ENCODE data around the gene GNPTG.

The GNPTG gene

GRCh38 chr16:1364510-1364909 lies 12.8 kb downstream of the GNPTG start:
- H3K4me1 Mint-ChIP-seq, result no peaks in the 10 kb centered on the region
- H3K9me3 Mint-ChIP-seq, result no peaks in the 10 kb centered on the region

GRCh38 chr16:1366060-1366711 lies 14.5 kb downstream of the GNPTG start:
- Mint-ChIP-seq H3K9me3 (no peaks in the 10 kb centered on the region), H3K4me3 (no peak overlapping the region), H3K36me3 (peaks cover 2% of the 10 kb centered on the region), H3K27ac (no peak overlapping the region), H3K27me3 (no peaks in the 10 kb centered on the region), H3K4me1 (no peaks in the 10 kb centered on the region)

More at GRCh38 chr16:1364510-1364909, 12.8 kb downstream of the GNPTG start:
- peaks cover 2% of the 10 kb centered on the region for H3K36me3 Mint-ChIP-seq
- no peaks in the 10 kb centered on the region for H3K27me3 Mint-ChIP-seq
- no peak overlapping the region for H3K27ac Mint-ChIP-seq
- no peak overlapping the region for H3K4me3 Mint-ChIP-seq

DNA sequence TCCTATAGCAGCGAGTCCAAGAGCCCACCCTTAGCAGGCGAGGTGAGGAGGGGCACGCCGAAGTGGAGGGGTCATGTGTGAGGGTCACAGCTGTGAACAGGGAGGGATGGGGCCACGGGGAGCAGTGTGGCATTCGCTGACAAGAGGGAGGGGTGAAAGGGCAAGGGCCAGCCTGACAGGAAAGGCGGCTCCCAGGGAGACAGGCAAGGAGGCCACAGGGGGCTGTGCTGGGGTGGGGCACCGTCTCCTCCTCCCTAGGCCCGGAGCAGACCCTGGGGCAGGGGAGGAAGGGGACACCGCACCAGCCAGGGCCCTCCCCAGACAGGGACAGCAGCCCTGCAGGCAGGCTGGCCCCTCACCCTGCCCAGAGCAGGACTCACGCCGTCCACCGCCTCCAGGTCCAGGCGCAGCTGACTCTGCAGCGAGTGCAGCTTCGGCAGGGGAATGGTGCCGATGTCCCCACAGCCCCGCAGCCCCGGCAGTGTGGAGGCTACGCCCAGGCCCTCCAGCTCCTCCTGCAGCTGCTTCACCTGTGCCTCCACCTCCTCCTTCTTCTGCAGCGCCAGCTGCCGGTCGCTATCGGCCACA lies 15.1 kb downstream of the GNPTG start:
- Mint-ChIP-seq H3K9me3 (no peaks in the 10 kb centered on the region), H3K27me3 (no peaks in the 10 kb centered on the region), H3K27ac (no peak overlapping the region)

DNA sequence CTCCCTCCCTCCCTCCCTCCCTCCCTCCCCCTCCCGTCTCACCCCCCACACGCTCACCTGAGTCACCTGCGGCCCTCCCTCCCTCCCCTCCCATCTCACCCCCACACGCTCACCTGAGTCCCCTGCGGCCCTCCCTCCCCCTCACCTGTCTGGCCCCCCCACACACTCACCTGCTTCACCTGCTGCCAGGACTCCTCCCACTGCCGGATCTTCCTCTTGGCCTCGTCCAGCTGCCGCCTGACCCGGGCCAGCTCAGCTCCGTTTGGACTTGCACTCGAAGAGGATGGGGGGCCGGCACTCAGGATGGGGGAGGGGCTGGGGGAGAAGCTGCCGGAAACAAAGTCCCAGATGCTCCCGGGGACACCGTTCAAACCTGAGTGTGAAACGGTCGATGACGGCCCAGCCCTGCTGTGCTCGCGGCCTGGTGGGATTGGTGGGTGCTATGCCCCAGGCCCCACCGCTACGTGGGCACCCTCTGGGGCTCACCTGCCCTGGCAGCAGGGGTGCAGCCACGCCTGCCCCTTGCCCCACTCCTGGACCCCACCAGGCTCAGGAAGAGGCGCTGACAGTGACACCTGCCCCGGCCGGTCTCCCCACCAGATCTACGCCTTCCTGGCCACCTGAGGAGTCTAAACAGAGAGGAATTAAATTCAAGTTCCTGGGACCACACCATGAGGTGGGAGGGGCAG lies 15.9 kb downstream of the GNPTG start:
- Mint-ChIP-seq H3K4me1 (no peaks in the 10 kb centered on the region), H3K9me3 (no peaks in the 10 kb centered on the region), H3K4me3 (no peak overlapping the region), H3K36me3 (peaks cover 2% of the 10 kb centered on the region), H3K27ac (no peak overlapping the region), H3K27me3 (no peaks in the 10 kb centered on the region)

More for the DNA sequence above, 15.1 kb downstream of the GNPTG start:
- H3K4me3 Mint-ChIP-seq, result no peak overlapping the region
- H3K36me3 Mint-ChIP-seq, result peaks cover 2% of the 10 kb centered on the region
- no peaks in the 10 kb centered on the region for H3K4me1 Mint-ChIP-seq

DNA sequence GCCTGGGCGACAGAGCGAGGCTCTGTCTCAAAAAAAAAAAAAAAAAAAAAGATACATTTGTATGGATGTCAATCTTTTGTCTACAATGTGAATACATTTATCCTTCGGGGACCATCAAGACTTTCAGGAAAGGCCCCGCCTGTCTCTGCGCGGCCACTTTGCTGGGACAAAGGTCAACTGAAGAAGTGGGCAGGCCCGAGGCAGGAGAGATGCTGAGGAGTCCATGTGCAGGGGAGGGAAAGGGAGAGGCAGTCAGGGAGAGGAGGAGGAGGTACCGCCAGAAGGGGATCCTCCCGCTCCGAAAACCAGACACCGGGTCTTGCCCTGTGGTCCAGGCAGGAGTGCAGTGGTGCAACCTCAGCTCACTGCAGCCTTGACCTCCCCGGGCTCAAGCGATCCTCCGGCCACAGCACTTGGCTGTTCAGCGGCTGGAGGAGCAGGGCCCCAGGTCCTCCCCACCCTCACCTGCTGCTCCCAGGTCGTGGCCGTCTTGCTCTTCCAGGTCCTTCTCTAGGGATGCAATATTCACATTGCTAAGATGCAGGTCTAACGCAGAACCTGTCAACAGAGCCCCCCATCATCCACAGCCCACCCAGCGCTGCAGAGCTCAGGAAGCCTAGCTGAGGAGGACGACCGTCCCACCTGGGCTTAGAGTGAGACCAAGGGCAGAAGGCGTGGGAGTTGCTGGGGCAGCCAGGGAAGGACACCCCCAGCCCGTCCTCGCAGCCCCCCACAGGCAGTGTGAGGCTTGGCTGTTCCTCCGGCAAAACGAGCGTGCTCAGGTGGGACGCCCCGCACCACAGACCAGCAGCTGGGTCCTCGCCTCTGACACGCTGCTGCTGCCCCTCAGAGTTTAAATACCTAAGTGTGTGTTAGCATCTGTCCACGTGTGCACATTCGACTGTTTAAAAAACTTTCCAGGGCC lies 19.6 kb downstream of the GNPTG start:
- Mint-ChIP-seq H3K27me3 (no peaks in the 10 kb centered on the region), H3K4me1 (peaks cover under 1% of the 10 kb centered on the region), H3K27ac (no peak overlapping the region), H3K36me3 (peaks cover under 1% of the 10 kb centered on the region), H3K4me3 (no peak overlapping the region), H3K9me3 (no peaks in the 10 kb centered on the region)

- no peak overlapping the region for H3K4me3 Mint-ChIP-seq
- H3K27ac Mint-ChIP-seq, result no peak overlapping the region
- H3K9me3 Mint-ChIP-seq, result no peaks in the 10 kb centered on the region
- H3K36me3 Mint-ChIP-seq, result peaks cover 2% of the 10 kb centered on the region
- no peaks in the 10 kb centered on the region for H3K27me3 Mint-ChIP-seq
- H3K4me1 Mint-ChIP-seq, result peaks cover 3% of the 10 kb centered on the region
These were observed 20.7 kb downstream of the GNPTG start for GRCh38 chr16:1372292-1372950.

- H3K4me1 Mint-ChIP-seq, result peaks cover 13% of the 10 kb centered on the region
- H3K36me3 Mint-ChIP-seq, result peaks cover 4% of the 10 kb centered on the region
- H3K9me3 Mint-ChIP-seq, result no peaks in the 10 kb centered on the region
- H3K4me3 Mint-ChIP-seq, result no peak overlapping the region
- no peak overlapping the region for H3K27ac Mint-ChIP-seq
- H3K27me3 Mint-ChIP-seq, result no peaks in the 10 kb centered on the region
These were observed 22.9 kb downstream of the GNPTG start for GRCh38 chr16:1374418-1375297.

GRCh38 chr16:1375298-1375640 lies 23.5 kb downstream of the GNPTG start:
- Mint-ChIP-seq H3K27ac (no peak overlapping the region), H3K9me3 (no peaks in the 10 kb centered on the region), H3K27me3 (no peaks in the 10 kb centered on the region), H3K4me3 (no peak overlapping the region), H3K36me3 (peaks cover 4% of the 10 kb centered on the region), H3K4me1 (peaks cover 13% of the 10 kb centered on the region)

DNA sequence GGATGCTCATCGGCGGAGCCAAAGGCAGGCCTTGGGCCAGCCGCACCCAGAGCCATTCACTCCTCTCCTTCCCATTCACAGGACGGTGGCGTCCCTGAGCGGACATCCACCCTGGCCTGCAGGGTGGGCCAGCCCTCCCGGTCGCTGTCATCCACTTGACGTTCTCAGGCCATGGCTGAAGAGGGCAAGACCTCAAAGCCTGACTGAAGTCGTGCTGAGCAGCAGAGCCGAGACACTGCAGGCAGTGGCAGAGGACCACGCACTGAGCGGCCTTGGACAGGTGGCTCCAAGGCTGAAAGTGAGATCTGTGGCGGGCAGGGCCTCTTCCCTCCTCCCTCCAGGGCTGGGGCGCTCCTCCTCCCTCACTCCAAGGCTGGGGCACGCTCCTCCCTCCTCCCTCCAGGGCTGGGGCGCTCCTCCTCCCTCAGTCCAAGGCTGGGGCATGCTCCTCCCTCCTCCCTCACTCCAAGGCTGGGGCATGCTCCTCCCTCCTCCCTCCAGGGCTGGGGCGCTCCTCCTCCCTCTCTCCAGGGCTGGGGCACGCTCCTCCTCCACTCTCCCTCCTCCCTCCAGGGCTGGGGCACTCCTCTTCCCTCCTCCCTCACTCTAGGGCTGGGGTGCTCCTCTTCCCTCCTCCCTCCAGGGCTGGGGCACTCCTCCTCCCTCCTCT lies 24.1 kb downstream of the GNPTG start:
- no peaks in the 10 kb centered on the region for H3K9me3 Mint-ChIP-seq
- no peak overlapping the region for H3K27ac Mint-ChIP-seq
- H3K4me1 Mint-ChIP-seq, result peaks cover 13% of the 10 kb centered on the region

DNA sequence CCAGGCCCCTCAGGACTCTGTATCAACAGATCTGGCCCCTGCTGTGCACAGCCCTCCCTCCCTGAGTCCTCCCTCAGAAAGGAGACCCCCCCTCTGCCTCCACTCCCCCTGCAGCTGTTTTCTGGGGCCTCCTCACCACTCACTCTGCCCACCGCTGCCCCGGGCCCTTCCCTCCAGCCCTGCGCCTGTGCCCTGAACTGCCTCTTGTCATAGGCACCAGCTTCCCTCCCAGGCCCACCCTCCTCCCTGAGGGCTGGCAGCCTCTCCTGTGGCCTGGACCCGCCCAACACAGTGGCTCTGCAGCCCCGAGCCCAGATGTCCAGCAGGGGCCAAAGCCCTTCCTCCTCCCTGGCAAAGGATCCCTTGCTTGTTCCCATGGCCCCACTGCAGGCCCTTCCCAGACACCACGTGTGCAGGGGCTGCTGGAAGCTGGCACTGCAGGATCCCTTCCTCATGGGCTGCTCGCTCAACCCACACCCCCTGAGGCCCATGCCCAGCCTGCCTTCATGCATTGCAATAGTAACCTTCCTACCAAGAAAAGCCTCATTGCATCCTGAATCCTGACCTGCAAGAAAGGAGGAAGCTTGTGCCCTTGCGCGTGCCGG lies 25.8 kb downstream of the GNPTG start:
- H3K36me3 Mint-ChIP-seq, result peaks cover 7% of the 10 kb centered on the region
- no peaks in the 10 kb centered on the region for H3K9me3 Mint-ChIP-seq
- peak overlapping the region; percentile 93 for H3K27ac Mint-ChIP-seq
- H3K4me1 Mint-ChIP-seq, result peaks cover 13% of the 10 kb centered on the region
- H3K4me3 Mint-ChIP-seq, result no peak overlapping the region
- no peaks in the 10 kb centered on the region for H3K27me3 Mint-ChIP-seq

More for the DNA sequence above, 24.1 kb downstream of the GNPTG start:
- Mint-ChIP-seq H3K36me3 (peaks cover 5% of the 10 kb centered on the region), H3K27me3 (no peaks in the 10 kb centered on the region), H3K4me3 (no peak overlapping the region)

DNA sequence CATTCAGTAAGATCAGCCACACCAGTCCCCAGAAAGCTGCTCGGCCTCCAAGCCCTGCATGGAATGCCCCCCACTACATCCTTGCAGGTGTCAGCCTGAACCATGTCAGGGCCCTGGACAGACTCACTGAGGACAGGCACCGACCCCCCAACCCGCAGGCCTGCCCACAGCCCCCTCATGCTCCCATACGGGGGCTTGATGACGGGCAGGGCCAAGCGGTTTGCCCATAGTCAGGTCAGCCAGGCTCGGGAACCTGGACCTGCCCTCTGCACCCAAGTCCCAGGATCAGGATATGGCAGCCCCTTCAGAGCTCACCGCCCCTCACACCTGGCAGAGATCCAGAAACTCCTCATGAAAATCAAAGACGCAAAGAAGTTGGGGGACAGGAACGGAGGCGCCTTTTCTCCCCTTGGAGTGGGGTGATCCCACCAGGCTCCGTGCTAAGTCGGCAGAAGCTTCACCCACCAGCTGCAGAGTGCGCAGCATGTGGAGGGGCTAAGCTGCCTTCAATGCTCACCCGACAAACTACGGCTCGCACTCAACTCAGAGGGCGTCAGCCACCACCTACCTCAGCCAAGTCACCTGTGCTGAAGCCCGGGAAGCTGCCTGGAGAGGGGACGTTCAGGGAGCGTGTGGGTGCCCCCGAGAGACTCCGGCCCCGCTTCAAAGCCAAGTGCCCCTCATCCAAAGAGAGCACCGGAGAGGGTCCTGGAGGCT lies 26.5 kb downstream of the GNPTG start:
- H3K36me3 Mint-ChIP-seq, result peaks cover 7% of the 10 kb centered on the region
- no peaks in the 10 kb centered on the region for H3K9me3 Mint-ChIP-seq
- peak overlapping the region; percentile 90 for H3K4me3 Mint-ChIP-seq
- peak overlapping the region; percentile 93 for H3K27ac Mint-ChIP-seq
- H3K27me3 Mint-ChIP-seq, result no peaks in the 10 kb centered on the region
- peaks cover 13% of the 10 kb centered on the region for H3K4me1 Mint-ChIP-seq

DNA sequence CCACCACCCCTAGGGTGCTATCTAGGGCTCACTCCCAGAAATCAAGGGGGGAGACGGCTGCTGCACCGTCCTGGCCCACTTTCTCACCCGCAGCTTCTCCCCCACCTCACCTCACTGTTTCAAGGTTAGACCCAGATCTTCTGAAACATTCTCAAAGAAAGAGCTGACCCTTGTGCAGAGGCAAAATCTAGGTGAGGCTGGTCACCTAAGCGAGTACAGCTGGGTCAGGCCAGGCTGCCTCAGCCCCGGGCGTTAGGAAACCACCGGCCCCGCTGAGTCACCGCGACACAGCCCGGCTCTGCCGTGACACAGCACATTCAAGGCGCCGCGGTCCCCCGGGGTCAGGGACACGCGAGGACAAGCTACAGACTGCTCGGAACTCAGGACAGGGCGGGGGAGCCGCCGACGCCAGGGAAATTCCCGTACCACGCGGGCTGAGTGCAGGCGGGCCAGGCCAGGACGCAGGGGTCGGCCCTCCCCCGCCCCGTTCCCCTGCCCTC lies 27.1 kb downstream of the GNPTG start:
- no peaks in the 10 kb centered on the region for H3K9me3 Mint-ChIP-seq
- H3K27ac Mint-ChIP-seq, result peak overlapping the region; percentile 93
- H3K4me3 Mint-ChIP-seq, result peak overlapping the region; percentile 90
- H3K36me3 Mint-ChIP-seq, result peaks cover 7% of the 10 kb centered on the region
- no peaks in the 10 kb centered on the region for H3K27me3 Mint-ChIP-seq
- H3K4me1 Mint-ChIP-seq, result peaks cover 13% of the 10 kb centered on the region
